DMS153 (cell line): Measurements from ENCODE around the gene CYTH4.

ENCODE experiments used
- DNase-seq: peaks from one replicate; lab custom pipeline; 2025; lab: John Stamatoyannopoulos, UW

CYTH4 gene

GRCh38 chr22:37349043-37349814, 66.9 kb downstream of the CYTH4 start:
- DNase-seq, result no peak

- DNase-seq, result no peak
Measured at GRCh38 chr22:37351232-37351631, 68.9 kb downstream of the CYTH4 start.

GRCh38 chr22:37352481-37352880, 70.2 kb downstream of the CYTH4 start:
- DNase-seq, result no peak

GRCh38 chr22:37353839-37354238, 71.5 kb downstream of the CYTH4 start:
- no peak for DNase-seq

GRCh38 chr22:37354261-37354660, 72.0 kb downstream of the CYTH4 start:
- DNase-seq, result no peak

- no peak for DNase-seq
Measured at GRCh38 chr22:37354670-37355069, 72.4 kb downstream of the CYTH4 start.

- no peak for DNase-seq
Measured at GRCh38 chr22:37355174-37355573, 72.9 kb downstream of the CYTH4 start.

GRCh38 chr22:37356922-37357321, 74.6 kb downstream of the CYTH4 start:
- DNase-seq, result no peak

- no peak for DNase-seq
Measured at GRCh38 chr22:37357446-37358075, 75.3 kb downstream of the CYTH4 start.

- no peak for DNase-seq
Measured at GRCh38 chr22:37358386-37358785, 76.1 kb downstream of the CYTH4 start.

- DNase-seq, result no peak
Measured at GRCh38 chr22:37358917-37359316, 76.6 kb downstream of the CYTH4 start.

GRCh38 chr22:37362621-37363020, 80.3 kb downstream of the CYTH4 start:
- DNase-seq, result no peak

GRCh38 chr22:37363261-37363992, 81.1 kb downstream of the CYTH4 start:
- no peak for DNase-seq
